CD4-positive, alpha-beta T cell treated with Interleukin-6 for 4 hours (primary cell): Measurements from ENCODE around the gene SMARCAL1.

ENCODE experiments used
- DNase-seq: peaks from one replicate; pipeline ENCODE4 v3.0.0-alpha.2; 2020; ENCODE audit warnings: mixed read lengths

Gene SMARCAL1

GRCh38 chr2:216477283-216478035 lies 65.2 kb downstream of the SMARCAL1 start:
- no peak for DNase-seq

- DNase-seq, result no peak
These were observed 65.9 kb downstream of the SMARCAL1 start for GRCh38 chr2:216478151-216478550.

- DNase-seq, result no peak
These were observed 66.5 kb downstream of the SMARCAL1 start for GRCh38 chr2:216478791-216479190.

GRCh38 chr2:216480221-216480620 lies 67.9 kb downstream of the SMARCAL1 start:
- DNase-seq, result no peak

- DNase-seq, result no peak
These were observed 70.4 kb downstream of the SMARCAL1 start for GRCh38 chr2:216482640-216483039.

- no peak for DNase-seq
These were observed 73.0 kb downstream of the SMARCAL1 start for GRCh38 chr2:216485237-216485636.

GRCh38 chr2:216485745-216486144 lies 73.5 kb downstream of the SMARCAL1 start:
- no peak for DNase-seq

- DNase-seq, result no peak
These were observed 74.0 kb downstream of the SMARCAL1 start for GRCh38 chr2:216486271-216486670.

- no peak for DNase-seq
These were observed 74.4 kb downstream of the SMARCAL1 start for GRCh38 chr2:216486708-216487107.

- DNase-seq, result no peak
These were observed 77.8 kb downstream of the SMARCAL1 start for GRCh38 chr2:216490061-216490460.

- DNase-seq, result no peak
These were observed 79.7 kb downstream of the SMARCAL1 start for GRCh38 chr2:216491793-216492596.

GRCh38 chr2:216492597-216493333 lies 80.5 kb downstream of the SMARCAL1 start:
- no peak for DNase-seq

- DNase-seq, result no peak
These were observed 81.0 kb downstream of the SMARCAL1 start for GRCh38 chr2:216493334-216493685.

- no peak for DNase-seq
These were observed 83.4 kb downstream of the SMARCAL1 start for GRCh38 chr2:216495656-216496055.

GRCh38 chr2:216497382-216498069 lies 85.2 kb downstream of the SMARCAL1 start:
- DNase-seq, result no peak

- DNase-seq, result no peak
These were observed 85.7 kb downstream of the SMARCAL1 start for GRCh38 chr2:216498070-216498378.

- peak; percentile 92 for DNase-seq
These were observed 86.4 kb downstream of the SMARCAL1 start, which contains the start of gene RPL37A for GRCh38 chr2:216498379-216499352. Gene RPL37A (plus strand): TSS chr2:216498844. CDS start chr2:216498875, 31 bp downstream.

- DNase-seq, result no peak
These were observed 87.4 kb downstream of the SMARCAL1 start for GRCh38 chr2:216499641-216500218.

GRCh38 chr2:216500572-216500971 lies 88.3 kb downstream of the SMARCAL1 start:
- DNase-seq, result no peak

GRCh38 chr2:216501854-216502253 lies 89.6 kb downstream of the SMARCAL1 start:
- DNase-seq, result no peak
